HG03521 (cell line): ENCODE measurements around the gene KCNG2.

Source experiments
- ATAC-seq: cut with Tn5 transposase; IDR thresholded peaks from one replicate; pipeline ENCODE4 v1.9.1; 2021; ENCODE audit warnings: mild to moderate bottlenecking, moderate library complexity; ENCODE audit not compliant: unreplicated experiment

The KCNG2 gene

GRCh38 chr18:79784071-79784913, 13.4 kb upstream of the KCNG2 start:
- no peak for ATAC-seq

DNA sequence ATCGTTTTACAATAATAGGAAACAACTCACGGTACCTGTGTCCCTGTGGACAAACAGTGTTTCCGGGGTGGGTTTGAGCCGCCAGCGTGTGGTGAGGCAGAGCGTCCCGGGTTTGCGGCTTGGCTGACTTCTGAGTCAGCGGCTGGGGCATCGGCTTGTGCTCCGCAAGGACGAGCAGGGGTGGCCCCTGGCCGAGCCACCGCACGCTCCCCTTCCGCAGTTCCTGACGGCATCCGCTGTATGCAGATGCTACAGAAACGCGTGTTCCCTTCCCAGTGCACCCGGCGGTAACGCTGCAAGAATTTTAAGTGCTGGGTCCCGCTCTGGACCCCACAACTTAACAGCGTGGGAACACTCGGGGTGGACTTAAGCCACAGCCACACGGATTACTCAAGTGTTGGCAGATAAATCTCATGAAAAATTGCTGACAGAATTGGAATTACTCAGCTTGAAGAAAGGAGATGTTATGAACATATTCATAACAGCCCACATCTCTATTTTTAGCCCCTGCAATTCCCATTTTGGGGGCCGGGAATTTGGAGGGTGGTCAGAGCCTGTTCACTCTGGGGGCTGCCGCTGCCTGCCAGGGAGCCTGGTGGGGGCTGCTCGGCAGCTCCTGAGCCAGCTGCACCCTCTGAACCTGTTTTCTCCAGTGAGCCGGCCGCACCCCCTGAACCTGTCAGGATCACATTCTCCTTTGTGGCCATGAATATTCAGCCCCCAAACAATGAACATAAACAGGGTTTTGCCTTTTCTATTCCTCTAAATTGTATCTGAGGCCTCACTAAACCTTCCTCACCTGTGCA, 12.6 kb upstream of the KCNG2 start:
- ATAC-seq, result no peak

- ATAC-seq, result no peak
These were observed 11.9 kb upstream of the KCNG2 start for GRCh38 chr18:79785831-79786230.

GRCh38 chr18:79786304-79786703, 11.4 kb upstream of the KCNG2 start:
- no peak for ATAC-seq

DNA sequence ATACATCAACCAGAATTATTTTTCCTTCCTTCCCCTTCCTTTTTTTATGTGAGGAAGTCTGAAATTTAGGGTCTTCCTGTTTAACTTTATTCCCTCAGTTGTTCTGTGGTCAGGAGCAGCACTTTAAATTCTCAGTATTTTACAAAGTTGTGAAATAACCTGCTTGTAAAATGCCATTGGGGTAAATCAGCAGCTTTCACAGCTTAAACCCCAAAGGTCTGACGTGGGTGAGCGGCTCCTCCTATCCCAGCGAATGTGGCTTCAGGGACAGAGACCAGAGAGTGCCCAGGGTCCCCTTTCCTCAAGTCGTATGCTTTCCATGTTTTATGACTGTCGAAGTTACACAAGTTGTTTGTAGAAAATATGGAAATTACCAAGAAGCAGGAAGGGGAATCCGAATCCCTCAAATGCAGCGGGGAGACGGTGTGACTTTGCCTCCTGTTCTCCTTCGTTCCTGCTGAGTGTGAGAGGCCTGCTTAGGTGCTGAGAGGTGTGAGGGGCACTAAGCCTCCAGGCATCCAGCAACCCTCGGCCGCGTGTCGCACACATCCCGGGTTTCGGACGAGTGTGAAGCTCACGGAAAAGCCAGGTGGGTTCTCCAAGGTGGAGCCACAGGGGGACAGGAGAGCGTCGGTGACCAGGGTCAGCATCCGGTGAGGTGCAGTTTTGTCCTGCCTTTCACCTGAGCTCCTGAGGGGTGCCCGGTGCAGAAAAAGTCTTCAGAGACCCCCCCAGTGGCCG, 10.8 kb upstream of the KCNG2 start:
- no peak for ATAC-seq

- ATAC-seq, result no peak
These were observed 10.2 kb upstream of the KCNG2 start for GRCh38 chr18:79787527-79787864.

DNA sequence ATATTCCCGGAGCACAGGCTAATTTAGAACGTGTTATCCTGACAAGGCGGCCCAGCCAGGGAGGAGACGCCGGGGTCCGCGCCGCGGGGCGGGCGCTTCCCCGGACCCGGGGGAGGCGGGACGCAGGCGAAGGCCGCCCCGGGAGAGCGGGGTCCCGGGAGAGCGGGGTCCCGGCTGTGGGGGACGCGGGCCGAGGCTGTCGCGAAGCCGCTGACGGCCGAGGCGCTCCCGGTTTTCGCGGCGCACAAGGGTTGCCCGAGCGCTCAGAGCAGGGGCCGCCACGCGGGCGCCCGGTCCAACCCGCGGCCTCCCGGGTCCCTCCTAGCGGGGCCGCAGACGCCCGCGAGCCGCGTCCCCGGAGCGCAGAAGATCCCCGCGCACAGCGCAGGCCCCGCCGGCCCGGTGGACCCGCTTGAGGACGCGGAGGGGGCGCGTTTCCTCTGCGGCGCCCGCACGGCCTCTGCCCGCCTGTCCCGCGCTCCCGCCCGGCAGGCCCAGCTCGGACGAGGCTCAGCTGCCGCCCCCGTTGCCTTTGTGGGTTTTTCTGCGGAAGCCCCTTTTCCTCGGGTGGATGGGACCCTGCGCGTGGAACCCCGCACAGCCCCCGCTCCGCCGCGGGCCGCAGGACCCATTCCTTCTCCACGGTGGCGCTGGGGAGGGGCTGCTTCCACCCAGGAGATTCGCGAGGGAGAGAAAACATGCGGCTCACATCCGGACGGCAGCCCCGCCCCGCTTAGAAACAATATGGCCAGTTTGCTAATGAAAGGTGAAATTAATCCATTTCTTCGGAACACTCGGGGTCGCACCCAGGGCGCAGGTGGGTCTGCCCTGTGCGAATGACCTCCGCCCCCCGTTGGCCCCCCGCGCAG, 9.6 kb upstream of the KCNG2 start:
- ATAC-seq, result no peak

DNA sequence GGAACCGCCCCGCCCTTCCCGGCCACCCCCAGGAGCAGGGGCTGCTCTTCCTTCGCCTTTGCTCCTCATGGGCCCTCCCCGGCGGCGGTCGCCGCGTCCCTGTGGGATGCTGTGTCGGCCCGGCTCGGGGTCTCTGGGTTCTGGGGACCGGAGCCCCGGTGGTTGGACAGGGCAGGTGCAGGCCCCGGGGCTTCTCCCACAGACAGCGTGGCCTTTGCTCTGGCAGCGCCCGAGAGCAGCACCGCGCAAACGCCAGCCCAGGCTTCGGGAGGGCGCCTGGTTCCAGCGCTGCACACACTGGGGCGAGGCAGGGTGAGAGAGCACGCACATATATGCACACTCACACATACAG, 9.0 kb upstream of the KCNG2 start:
- no peak for ATAC-seq

DNA sequence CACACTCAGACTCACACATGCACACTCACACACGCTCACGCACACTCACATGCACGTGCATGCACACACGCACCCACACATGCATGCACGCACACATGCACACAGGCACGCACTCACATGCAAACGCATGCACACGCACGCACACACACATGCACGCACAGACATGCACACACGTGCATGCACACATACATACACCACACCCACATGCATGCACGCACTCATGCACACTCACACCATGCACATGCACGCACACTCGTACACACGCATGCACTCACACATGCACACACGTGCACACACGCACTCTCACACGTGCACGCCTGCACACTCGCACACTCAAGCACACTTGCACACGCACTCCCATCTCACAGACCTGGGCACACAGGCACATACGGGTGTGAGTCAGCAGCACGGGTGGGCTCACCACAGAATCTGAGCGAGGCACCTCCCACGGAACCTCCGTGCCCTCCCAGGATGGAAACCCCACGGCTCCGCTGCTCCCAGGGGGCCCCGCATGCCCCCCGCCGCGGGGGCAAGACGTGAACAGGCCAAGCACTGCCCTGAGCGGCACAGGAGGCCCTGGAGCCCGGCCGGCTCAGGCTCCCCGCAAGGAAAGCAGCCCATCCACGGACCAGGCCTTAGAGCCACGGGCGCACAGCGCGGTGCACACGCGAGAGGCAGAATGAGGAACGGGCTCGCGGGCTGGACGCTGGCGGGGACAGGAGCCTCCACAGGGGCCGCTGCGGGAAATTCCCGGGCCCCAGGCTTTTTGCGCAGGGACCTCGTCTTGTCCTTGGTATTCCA, 8.4 kb upstream of the KCNG2 start:
- ATAC-seq, result no peak

DNA sequence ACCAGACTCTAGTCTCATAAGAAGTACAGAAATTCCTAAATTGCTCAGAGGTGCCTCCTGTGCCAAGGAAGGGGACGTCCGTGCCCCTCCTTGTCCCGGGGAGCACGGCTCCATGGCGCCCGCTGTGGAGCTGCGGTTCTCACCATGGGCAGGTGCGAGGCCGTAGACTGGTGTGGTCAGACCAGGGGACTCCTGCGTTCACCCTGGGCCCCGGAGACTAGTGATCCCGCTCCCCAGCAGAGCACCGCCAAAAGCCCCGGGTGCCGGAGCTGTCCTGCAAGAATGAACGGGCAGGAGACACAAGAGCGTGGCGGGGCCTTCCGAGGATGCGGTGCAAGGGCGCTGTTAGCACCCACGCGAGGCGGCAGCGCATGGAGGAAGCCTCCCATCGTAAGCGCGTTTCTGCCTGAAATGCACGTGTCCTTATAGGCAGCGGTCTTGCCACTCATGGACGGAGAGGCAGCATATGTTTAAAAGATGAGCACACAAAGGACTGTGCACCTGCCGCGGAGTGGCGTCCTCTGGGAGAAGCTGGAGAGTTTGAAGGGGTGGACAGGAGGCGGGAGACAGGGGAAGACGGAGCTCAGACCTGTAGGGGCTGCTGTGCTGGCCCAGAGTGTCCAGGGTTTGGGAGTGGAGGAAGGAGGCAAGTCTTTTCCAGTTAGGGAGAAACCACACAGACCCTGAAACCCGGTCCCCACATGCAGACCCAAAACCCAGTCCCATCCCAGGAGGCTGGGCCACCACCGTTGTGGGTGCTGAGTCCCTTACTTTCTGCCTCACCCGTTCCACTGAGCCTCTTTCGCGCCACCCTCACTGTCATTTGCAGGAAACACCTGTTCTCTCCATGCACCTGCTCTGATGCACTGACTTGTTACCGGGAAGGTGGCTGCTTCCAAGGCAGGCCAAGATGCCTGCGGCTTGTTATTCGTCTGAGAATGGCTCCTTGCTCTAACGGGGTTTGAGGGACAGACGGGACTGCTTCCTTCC, 7.5 kb upstream of the KCNG2 start:
- no peak for ATAC-seq

- ATAC-seq, result no peak
These were observed 6.5 kb upstream of the KCNG2 start for GRCh38 chr18:79790996-79791972.

- no peak for ATAC-seq
These were observed 5.4 kb upstream of the KCNG2 start for GRCh38 chr18:79792096-79792987.

DNA sequence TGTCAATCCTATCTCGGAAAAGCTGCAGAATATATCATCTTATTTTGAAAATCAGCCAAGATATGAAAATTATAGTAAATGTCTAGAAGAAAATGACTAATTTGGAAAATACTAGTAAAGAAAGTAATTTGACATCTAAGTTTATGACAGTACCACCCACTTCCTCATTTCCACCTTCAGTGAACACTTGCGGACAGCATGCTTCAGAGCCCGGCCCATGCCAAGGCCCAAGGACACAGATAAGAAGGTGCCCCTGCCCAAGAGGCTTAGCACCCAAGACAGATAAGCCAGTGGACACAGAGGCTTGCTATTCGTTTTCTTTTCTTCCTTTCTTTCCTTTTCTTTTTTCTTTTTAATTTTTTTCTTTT, 4.8 kb upstream of the KCNG2 start:
- no peak for ATAC-seq

- ATAC-seq, result no peak
These were observed 2.9 kb upstream of the KCNG2 start for GRCh38 chr18:79794846-79795245.

- no peak for ATAC-seq
These were observed 2.3 kb upstream of the KCNG2 start for GRCh38 chr18:79795446-79795845.

DNA sequence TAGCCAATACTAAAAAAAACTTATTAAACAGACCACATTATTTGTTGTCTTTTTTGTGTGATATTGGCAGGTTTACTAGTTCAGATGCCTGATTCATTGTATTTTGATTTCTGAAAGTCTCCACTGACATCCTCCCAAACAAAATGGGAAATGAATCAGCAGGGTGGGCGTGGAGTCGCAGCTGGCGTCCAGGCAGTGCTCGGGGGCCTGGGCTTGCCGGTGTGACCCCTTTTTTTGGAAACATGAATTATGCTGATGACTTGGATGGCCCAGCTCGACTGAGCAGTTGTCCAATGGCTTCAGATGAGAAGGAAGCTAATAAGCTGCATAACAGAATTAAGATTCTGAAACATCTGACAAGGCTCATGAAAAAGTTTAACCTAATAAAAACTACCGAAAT, 1.7 kb upstream of the KCNG2 start:
- ATAC-seq, result no peak
